Mucosa of descending colon (tissue), 3 donors: ENCODE data around the gene IGF2R. TPM values are rescaled to one million over a fixed set of nuclear protein-coding genes. Genes with fewer than 3 reads are reported as not detected.

Experiments used
- ATAC-seq: fragments of 200-7000 bp; cut with Tn5 transposase; one replicate; pipeline ENCODE4 v1.9.1; 2020; ENCODE audit warnings: mild to moderate bottlenecking, moderate library complexity
- DNase-seq, 3 donors: peaks; one replicate each; pipeline ENCODE4 v3.0.0-alpha.2; 2020
- H3K36me3 ChIP-seq: fragments of 200-600 bp; one replicate; pipeline ENCODE4 v1.8.0; 2021; ENCODE audit warnings: low read depth, mild to moderate bottlenecking
- H3K4me1 ChIP-seq: fragments of 200-600 bp; one replicate; pipeline ENCODE4 v1.8.0; 2021; ENCODE audit warnings: low read depth, mild to moderate bottlenecking
- H3K4me3 ChIP-seq: fragments of 200-600 bp; one replicate; pipeline ENCODE4 v1.8.0; 2021; ENCODE audit warnings: mild to moderate bottlenecking
- H3K9me3 ChIP-seq: fragments of 200-600 bp; one replicate; pipeline ENCODE4 v1.8.0; 2021; ENCODE audit warnings: mild to moderate bottlenecking
- intact Hi-C, 2 donors: fragments of 100-400 bp; cut with DNase I in 1 of 2; cut with micrococcal nuclease in 1 of 2; formaldehyde crosslinking; loops; one replicate each; pipeline versions ENCODE4 v1.11.0 to v1.11.1; 2022; cut with DNase I, micrococcal nuclease
- total RNA-seq, 3 donors: library from RNA; stranded (reverse); fragmentation: NEBNext Ultra II Directional in 2 of 3; extraction: Animal tissue kit (Norgen Biotek cat#: 25700) in 2 of 3; gene quantifications; one replicate each; pipeline versions ENCODE4 v1.2.1 to v1.2.4, GENCODE V29; 2021 to 2023
- TF ChIP-seq, protein P1 (sequence below): fragments of 200-600 bp; IDR thresholded peaks from one replicate; pipeline ENCODE4 v1.8.0; 2022; ENCODE audit warnings: antibody characterized with exemption, mild to moderate bottlenecking
- donor health status: DM: no; HTN: no; CAD: no; lungs with moderate emphysema.
- donor health status: DM: no; HTN: no; CAD: no.
- donor health status: DM: no; HTN: yes; CAD: no.

The IGF2R gene
- total RNA-seq, 3 donors from 2014 or later = 97.7 to 112 (median 101) TPM

DNA sequence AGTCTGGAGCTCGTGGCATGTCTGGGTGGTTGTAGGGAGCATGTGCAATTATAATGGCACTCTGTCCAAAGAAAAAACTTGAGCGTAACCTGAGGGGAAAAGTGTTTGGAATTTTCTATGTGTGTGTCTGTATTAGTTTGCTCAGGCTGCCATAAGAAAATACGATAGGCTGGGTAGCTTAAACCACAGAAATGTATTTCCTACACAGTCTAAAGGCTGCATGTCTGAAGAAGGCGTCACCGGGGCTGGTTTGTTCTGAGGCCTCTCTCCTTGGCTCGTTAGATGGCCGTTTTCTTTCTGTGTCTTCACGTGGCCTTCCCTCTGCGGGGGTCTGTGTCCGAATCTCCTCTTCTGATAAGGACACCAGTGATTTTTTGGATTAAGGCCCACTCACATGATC lies 59.0 kb downstream of the IGF2R start:
- no peaks in the 10 kb centered on the region for H3K4me1 ChIP-seq
- intact Hi-C loops = no loop called here
- H3K36me3 ChIP-seq = peaks cover 6% of the 10 kb centered on the region
- TF ChIP-seq, protein P1, sequence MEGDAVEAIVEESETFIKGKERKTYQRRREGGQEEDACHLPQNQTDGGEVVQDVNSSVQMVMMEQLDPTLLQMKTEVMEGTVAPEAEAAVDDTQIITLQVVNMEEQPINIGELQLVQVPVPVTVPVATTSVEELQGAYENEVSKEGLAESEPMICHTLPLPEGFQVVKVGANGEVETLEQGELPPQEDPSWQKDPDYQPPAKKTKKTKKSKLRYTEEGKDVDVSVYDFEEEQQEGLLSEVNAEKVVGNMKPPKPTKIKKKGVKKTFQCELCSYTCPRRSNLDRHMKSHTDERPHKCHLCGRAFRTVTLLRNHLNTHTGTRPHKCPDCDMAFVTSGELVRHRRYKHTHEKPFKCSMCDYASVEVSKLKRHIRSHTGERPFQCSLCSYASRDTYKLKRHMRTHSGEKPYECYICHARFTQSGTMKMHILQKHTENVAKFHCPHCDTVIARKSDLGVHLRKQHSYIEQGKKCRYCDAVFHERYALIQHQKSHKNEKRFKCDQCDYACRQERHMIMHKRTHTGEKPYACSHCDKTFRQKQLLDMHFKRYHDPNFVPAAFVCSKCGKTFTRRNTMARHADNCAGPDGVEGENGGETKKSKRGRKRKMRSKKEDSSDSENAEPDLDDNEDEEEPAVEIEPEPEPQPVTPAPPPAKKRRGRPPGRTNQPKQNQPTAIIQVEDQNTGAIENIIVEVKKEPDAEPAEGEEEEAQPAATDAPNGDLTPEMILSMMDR = no peak
- no peak overlapping the region for H3K4me3 ChIP-seq
- H3K9me3 ChIP-seq = no peaks in the 10 kb centered on the region
- DNase-seq (no peak), ATAC-seq (no peak)

DNA sequence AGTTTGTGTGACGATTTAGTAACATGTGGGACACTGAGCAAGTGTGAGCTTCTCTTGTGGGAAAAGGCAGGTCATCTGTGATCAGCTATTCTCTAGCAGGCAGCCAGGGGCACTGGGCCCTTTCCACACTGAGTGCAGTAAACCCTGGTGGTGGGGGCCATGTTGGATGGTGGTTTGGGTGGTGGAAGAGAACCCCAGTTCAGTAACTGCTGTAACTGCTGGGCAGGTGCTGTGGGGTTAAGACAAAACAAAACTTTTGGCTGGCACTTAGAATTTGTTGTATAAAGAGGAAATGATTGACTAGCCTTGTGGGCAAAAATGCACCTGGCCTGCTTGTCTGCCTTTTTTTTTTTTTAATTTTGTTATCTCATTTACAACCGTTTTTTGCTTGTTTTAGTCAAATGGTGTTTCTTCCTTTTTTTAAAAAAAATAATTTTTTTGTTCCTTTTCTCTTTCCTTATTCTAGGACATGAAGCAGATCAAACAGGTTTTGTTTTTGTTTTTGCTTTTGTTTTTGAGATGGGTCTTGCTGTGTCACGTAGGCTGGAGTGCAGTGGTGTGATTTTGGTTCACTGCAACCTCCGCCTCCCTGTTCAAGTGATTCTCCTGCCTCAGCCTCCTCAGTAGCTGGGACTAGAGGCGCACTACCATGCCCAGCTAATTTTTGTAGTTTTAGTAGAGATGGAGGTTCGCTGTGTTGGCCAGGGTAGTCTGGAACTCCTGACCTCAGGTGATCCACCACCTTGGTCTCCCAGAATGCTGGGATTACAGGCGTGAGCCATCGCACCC lies 59.8 kb downstream of the IGF2R start:
- DNase-seq (no peak), ATAC-seq (no peak)
- Histone ChIP-seq H3K4me1 (no peaks in the 10 kb centered on the region), H3K9me3 (no peaks in the 10 kb centered on the region), H3K36me3 (peaks cover 10% of the 10 kb centered on the region), H3K4me3 (no peak overlapping the region)
- TF ChIP-seq, protein P1 = no peak
- intact Hi-C loops = no loop called here

DNA sequence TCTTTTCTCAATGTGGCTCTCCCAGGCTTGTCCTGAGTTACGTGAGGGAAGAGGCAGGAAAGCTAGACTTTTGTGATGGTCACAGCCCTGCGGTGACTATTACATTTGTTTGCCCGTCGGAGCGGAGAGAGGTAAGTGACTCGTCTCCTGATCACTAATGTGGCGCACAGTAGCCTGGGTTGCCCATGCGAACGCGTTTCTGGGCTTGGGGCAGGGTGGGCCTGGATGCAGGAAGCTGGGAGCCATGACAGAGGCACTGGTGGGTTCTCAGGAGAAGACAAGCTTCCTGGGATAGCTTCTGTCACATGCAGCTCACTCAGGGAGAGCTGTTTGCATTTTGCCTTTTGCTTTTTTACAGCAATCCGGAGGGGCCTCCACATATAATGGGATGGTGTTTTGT lies 60.6 kb downstream of the IGF2R start:
- DNase-seq = no peak
- ATAC-seq = no peak
- intact Hi-C loops = no loop called here
- no peaks in the 10 kb centered on the region for H3K9me3 ChIP-seq
- H3K4me3 ChIP-seq = no peak overlapping the region
- H3K36me3 ChIP-seq = peaks cover 11% of the 10 kb centered on the region
- H3K4me1 ChIP-seq = no peaks in the 10 kb centered on the region
- TF ChIP-seq, protein P1 = no peak

DNA sequence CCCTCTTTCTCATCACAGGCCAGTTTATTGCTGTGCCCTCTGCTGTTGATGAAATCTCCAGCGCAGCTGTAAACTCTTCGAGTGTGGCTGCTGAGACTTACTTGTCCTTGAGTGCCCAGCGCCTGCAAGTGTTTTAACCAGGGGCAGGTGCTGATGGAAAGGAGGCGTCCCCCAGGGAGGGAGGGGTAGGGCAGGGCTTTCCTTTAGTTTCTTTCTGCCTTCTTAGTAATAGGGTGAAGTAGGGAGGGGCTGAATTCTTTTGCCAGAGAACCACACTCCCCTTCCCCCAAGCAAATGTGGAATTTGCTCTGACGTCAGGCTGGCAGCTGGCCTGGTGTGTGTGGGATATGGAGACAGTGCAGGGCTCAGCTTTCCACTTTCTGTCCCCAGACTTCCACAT lies 61.2 kb downstream of the IGF2R start:
- Histone ChIP-seq H3K4me1 (no peaks in the 10 kb centered on the region), H3K36me3 (peaks cover 16% of the 10 kb centered on the region), H3K4me3 (no peak overlapping the region), H3K9me3 (no peaks in the 10 kb centered on the region)
- ATAC-seq = peak; percentile 72
- intact Hi-C loops = no loop called here
- TF ChIP-seq, protein P1 = no peak
- peak; percentile 65 to 73 (median 68) for DNase-seq

DNA sequence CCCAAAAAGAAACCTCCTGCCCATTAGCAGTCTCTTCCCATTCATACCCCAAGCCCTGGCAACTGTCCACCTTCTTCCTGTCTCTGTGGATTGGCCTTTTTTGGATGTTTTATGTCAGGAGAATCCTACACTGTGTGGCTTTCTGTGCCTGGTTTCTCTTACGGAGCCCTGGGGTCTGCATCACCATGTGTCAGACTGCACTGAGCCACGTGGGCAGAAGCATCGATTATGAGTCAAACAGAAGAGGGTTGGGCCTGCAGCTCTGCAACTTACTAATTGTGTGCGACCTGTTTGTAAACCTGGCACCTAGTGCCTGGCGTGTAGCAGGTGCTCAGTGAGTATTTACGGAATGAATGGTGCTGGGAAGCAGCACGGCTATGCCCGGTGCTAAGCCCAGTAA lies 62.6 kb downstream of the IGF2R start:
- Histone ChIP-seq H3K36me3 (peaks cover 16% of the 10 kb centered on the region), H3K4me3 (no peak overlapping the region), H3K4me1 (no peaks in the 10 kb centered on the region), H3K9me3 (no peaks in the 10 kb centered on the region)
- intact Hi-C loops = no loop called here
- TF ChIP-seq, protein P1 = no peak
- no peak for ATAC-seq
- DNase-seq = no peak
